Heart right ventricle (tissue), 16 donors: Measurements from ENCODE around the gene RIT2. TPM values are rescaled to one million over a fixed set of nuclear protein-coding genes. Genes with fewer than 3 reads are reported as not detected.

Experiments used
- ATAC-seq, 8 donors: fragments of 200-7000 bp; cut with Tn5 transposase; one replicate each; pipeline ENCODE4 v1.9.1; 2020; ENCODE audit warnings: mild to moderate bottlenecking in 8 of 8, moderate library complexity in 8 of 8, moderate number of reproducible peaks in 1 of 8
- DNase-seq, 2 donors: peaks; one replicate each; pipeline ENCODE4 v3.0.0-alpha.2; 2020
- H3K27ac ChIP-seq, 10 donors: fragments of 200-600 bp; sonication (generic) in 2 of 10; one replicate each; pipeline versions ENCODE4 v1.5.0 to v1.8.0; 2020 to 2022; ENCODE audit warnings: mild to moderate bottlenecking in 3 of 10
- H3K27me3 ChIP-seq, 7 donors: fragments of 200-600 bp; one replicate each; pipeline ENCODE4 v1.8.0; 2021 to 2022; ENCODE audit warnings: mild to moderate bottlenecking in 2 of 7
- H3K36me3 ChIP-seq, 9 donors: fragments of 200-600 bp; sonication (generic) in 1 of 9; one replicate each; pipeline versions ENCODE4 v1.5.0 to v1.8.0; 2020 to 2022; ENCODE audit warnings: mild to moderate bottlenecking in 2 of 9
- H3K4me1 ChIP-seq, 9 donors: fragments of 200-600 bp; sonication (generic) in 1 of 9; one replicate each; pipeline versions ENCODE4 v1.5.0 to v1.8.0; 2020 to 2022; ENCODE audit warnings: mild to moderate bottlenecking in 4 of 9
- H3K4me3 ChIP-seq, 10 donors: fragments of 200-600 bp; sonication (generic) in 2 of 10; one replicate each; pipeline versions ENCODE4 v1.5.0 to v1.8.0; 2020 to 2022; ENCODE audit warnings: mild to moderate bottlenecking in 7 of 10, moderate library complexity in 2 of 10
- H3K9me3 ChIP-seq, 11 donors: fragments of 200-600 bp in 10 of 11; sonication (generic) in 2 of 11; one replicate each; pipeline versions ENCODE4 v1.5.0 to v1.8.0; 2013 to 2022; ENCODE audit warnings: mild to moderate bottlenecking in 2 of 11, control low read depth in 1 of 11, moderate library complexity in 1 of 11
- CTCF ChIP-seq, 9 donors: fragments of 200-600 bp; sonication (generic) in 2 of 9; IDR thresholded peaks; one replicate each; pipeline versions ENCODE4 v1.5.0 to v1.8.0; 2021 to 2022; ENCODE audit warnings: antibody characterized with exemption in 9 of 9, mild to moderate bottlenecking in 5 of 9, moderate library complexity in 1 of 9
- WGBS, 2 donors: extraction: QIAGEN DNeasy Blood & Tissue Kit; methylation state at CpG; one replicate each; pipeline ENCODE4 v1.1.7; 2013; ENCODE audit warnings: inconsistent platforms in 1 of 2; 5-methylcytosine and 5-hydroxymethylcytosine counted together
- intact Hi-C, 10 donors: fragments of 100-400 bp; cut with DNase I; formaldehyde crosslinking; loops; one replicate each; pipeline versions ENCODE4 v1.11.1 to v1.14.2; 2022
- polyA plus RNA-seq, 2 donors: library from polyadenylated mRNA; stranded (reverse); fragments of 200-250 nt; gene quantifications; one replicate each; pipeline ENCODE4 v1.2.3, GENCODE V29; 2013
- total RNA-seq, 10 donors: library from RNA; stranded (reverse); fragmentation: NEBNext Ultra II Directional in 3 of 10; extraction: Animal tissue kit (Norgen Biotek cat#: 25700) in 3 of 10; gene quantifications; one replicate each; pipeline versions ENCODE4 v1.2.1 to v1.2.4, GENCODE V29; 2021 to 2023
- donor health status: Arrhythmogenic right ventricular cardiomyopathy.
- donor health status: ischemic (EF 13 %, LVEDD 7.1; RV severe dilation, severe dysfunction).
- donor health status: healthy with polysubstance abuse.
- donor health status: DM: no; HTN: yes; CAD: no.
- donor health status: DM: no; HTN: no; CAD: no.
- donor health status: ischemic (EF 25% LVEDD 6.9; RV normal size, moderate dysfunction).
- donor health status: ischemic (EF 25% LVEDD 5.7; RV mildly dilated, moderate dysfunction).
- donor health status: healthy.
- donor health status: DM: yes; HTN: yes; CAD: no.
- donor health status: Ischemic cardiomyopathy.
- donor health status: ischemic (EF 35%, LVEDD 5.7; RV mildly dilated, moderate dysfunction).
- donor health status: nonischemic (EF 11% LVEDD 7.7; RV severe dilation, severe dysfunction).
- donor health status: DM: yes; HTN: yes; CAD: no.
- donor health status: PGD.
- donor health status: ischemic (EF 29% LVEDD 5.4; RV normal size, mild dysfunction).
- donor health status: nonischemic (EF 23%, LVEDD 6.1; RV moderate dilation, normal function).

Gene RIT2
- total and polyA plus RNA-seq, 12 donors = not detected

- TF ChIP-seq CTCF (IDR thresholded peaks at IDR 0.05) = no peak
- H3K36me3 ChIP-seq = no peaks in the 10 kb centered on the region
- intact Hi-C loops = no loop called here
- no peaks in the 10 kb centered on the region for H3K4me1 ChIP-seq
- no peak overlapping the region for H3K27ac ChIP-seq
- no peaks in the 10 kb centered on the region for H3K27me3 ChIP-seq
- peaks cover 0 to 4% (median 0%) of the 10 kb centered on the region in 11 donors for H3K9me3 ChIP-seq
- no peak for ATAC-seq
- DNase-seq = no peak
- no peak overlapping the region for H3K4me3 ChIP-seq
- 53 to 56% methylated on average over 3 of the region's 3 CpGs for WGBS, 2 donors
Observed at GRCh38 chr18:43022874-43023273, 92.6 kb downstream of the RIT2 start.

- DNase-seq (no peak), ATAC-seq (no peak)
- no peak overlapping the region for H3K27ac ChIP-seq
- H3K9me3 ChIP-seq = peaks cover 0 to 4% (median 0%) of the 10 kb centered on the region in 11 donors
- WGBS, 2 donors = 61 to 77% methylated on average over 1 of the region's 1 CpG
- intact Hi-C loops = no loop called here
- no peak for TF ChIP-seq CTCF (IDR thresholded peaks at IDR 0.05)
- no peak overlapping the region for H3K4me3 ChIP-seq
- H3K27me3 ChIP-seq = no peaks in the 10 kb centered on the region
- no peaks in the 10 kb centered on the region for H3K4me1 ChIP-seq
- no peaks in the 10 kb centered on the region for H3K36me3 ChIP-seq
Observed at GRCh38 chr18:43017622-43018021, 97.9 kb downstream of the RIT2 start.

- WGBS, 2 donors = 62 to 71% methylated on average over 3 of the region's 3 CpGs
- Histone ChIP-seq H3K9me3 (no peaks in the 10 kb centered on the region), H3K36me3 (no peaks in the 10 kb centered on the region), H3K4me3 (no peak overlapping the region), H3K27me3 (no peaks in the 10 kb centered on the region), H3K4me1 (no peaks in the 10 kb centered on the region), H3K27ac (no peak overlapping the region)
- intact Hi-C loops = no loop called here
- TF ChIP-seq CTCF (IDR thresholded peaks at IDR 0.05) = no peak
- DNase-seq (no peak), ATAC-seq (no peak)
Observed at GRCh38 chr18:43013486-43013885, 102.0 kb downstream of the RIT2 start.

- H3K36me3 ChIP-seq = no peaks in the 10 kb centered on the region
- DNase-seq (no peak), ATAC-seq (no peak)
- intact Hi-C loops = no loop called here
- H3K9me3 ChIP-seq = no peaks in the 10 kb centered on the region
- WGBS, 2 donors = 67 to 73% methylated on average over 2 of the region's 2 CpGs
- no peak overlapping the region for H3K27ac ChIP-seq
- no peak for TF ChIP-seq CTCF (IDR thresholded peaks at IDR 0.05)
- H3K4me3 ChIP-seq = no peak overlapping the region
- H3K27me3 ChIP-seq = no peaks in the 10 kb centered on the region
- no peaks in the 10 kb centered on the region for H3K4me1 ChIP-seq
Observed at GRCh38 chr18:43012951-43013350, 102.5 kb downstream of the RIT2 start.

- Histone ChIP-seq H3K27ac (no peak overlapping the region), H3K4me1 (no peaks in the 10 kb centered on the region), H3K36me3 (no peaks in the 10 kb centered on the region), H3K9me3 (no peaks in the 10 kb centered on the region), H3K27me3 (no peaks in the 10 kb centered on the region), H3K4me3 (no peak overlapping the region)
- no peak for TF ChIP-seq CTCF (IDR thresholded peaks at IDR 0.05)
- intact Hi-C loops = no loop called here
- 70 to 74% methylated on average over 1 of the region's 1 CpG for WGBS, 2 donors
- ATAC-seq (no peak), DNase-seq (no peak)
Observed at GRCh38 chr18:43010611-43011010, 104.9 kb downstream of the RIT2 start.
